ENCODE measurements around the gene GNA15.
"Not testable (repeated sequence)": the region's sequence is repeated elsewhere in the genome, so short reads cannot be mapped to it uniquely, and the experiment has no call there.

The GNA15 gene

DNA sequence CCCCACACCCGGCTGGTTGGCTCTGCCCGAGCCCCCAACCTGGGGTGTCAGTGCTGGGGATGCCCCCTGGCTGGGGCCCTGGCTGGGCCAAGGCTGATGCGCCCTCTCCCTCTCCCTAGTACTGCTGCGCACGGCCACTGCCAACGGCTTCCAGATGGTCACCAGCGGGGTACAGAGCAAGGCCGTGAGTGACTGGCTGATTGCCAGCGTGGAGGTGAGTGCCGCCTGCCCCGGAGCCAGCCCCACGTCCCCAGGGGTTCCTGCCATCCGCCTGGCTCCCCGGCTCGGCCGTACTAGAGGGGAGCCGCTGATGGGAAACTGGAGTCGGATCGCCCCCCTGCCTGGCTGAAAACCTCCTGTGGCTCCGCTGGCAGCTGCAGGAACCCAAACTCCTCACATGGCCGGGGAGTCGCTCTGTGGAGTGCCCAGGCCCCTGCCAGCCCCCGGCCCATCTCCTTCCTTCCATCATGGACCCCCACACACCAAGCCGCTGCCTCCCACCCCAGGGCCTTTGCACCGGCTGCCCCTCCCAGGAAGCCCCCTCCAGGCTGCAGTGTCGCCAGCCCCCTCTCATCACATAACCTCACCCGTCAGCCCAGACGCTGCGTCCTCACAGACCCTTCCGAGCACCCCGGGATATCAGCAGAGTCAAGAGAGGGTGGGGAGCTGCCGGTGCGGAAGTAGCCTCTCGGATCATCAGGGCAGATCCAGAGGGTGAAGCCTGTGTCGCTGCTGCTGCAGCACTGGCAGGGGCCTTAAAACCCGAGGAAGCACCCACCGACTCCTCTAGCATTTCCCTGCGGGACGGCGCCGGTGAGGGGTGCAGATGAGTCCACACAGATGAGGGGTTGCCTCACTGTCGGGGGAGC is 60.5 kb downstream of the GNA15 start:
- no peak overlapping the region for H3K4me3 ChIP-seq (replicated peaks; ENCODE audit: low read depth, low read length)
- DNase-seq (ENCODE audit: low read depth), result no peak
- TF ChIP-seq, protein P1, sequence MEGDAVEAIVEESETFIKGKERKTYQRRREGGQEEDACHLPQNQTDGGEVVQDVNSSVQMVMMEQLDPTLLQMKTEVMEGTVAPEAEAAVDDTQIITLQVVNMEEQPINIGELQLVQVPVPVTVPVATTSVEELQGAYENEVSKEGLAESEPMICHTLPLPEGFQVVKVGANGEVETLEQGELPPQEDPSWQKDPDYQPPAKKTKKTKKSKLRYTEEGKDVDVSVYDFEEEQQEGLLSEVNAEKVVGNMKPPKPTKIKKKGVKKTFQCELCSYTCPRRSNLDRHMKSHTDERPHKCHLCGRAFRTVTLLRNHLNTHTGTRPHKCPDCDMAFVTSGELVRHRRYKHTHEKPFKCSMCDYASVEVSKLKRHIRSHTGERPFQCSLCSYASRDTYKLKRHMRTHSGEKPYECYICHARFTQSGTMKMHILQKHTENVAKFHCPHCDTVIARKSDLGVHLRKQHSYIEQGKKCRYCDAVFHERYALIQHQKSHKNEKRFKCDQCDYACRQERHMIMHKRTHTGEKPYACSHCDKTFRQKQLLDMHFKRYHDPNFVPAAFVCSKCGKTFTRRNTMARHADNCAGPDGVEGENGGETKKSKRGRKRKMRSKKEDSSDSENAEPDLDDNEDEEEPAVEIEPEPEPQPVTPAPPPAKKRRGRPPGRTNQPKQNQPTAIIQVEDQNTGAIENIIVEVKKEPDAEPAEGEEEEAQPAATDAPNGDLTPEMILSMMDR (IDR thresholded peaks at IDR 0.05; ENCODE audit: low read length, missing control alignments), result no peak

DNA sequence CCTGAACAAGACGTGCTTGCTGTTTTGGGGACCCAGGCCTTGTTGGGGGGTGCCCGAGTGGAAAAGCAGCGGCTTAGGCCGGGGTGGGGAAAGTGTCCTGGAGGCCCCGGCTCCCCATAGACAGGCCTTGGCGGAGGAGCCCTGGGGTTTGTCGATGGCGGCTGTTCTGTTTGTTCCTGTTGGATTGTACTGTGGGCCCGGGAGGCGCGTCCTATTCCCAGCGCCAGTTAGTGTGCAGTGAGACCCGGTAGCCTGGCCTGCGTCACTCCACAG is 61.0 kb downstream of the GNA15 start:
- TF ChIP-seq, protein P1 (IDR thresholded peaks at IDR 0.05; ENCODE audit: low read length, missing control alignments), result no peak
- DNase-seq (ENCODE audit: low read depth), result no peak
- H3K4me3 ChIP-seq (replicated peaks; ENCODE audit: low read depth, low read length), result no peak overlapping the region

DNA sequence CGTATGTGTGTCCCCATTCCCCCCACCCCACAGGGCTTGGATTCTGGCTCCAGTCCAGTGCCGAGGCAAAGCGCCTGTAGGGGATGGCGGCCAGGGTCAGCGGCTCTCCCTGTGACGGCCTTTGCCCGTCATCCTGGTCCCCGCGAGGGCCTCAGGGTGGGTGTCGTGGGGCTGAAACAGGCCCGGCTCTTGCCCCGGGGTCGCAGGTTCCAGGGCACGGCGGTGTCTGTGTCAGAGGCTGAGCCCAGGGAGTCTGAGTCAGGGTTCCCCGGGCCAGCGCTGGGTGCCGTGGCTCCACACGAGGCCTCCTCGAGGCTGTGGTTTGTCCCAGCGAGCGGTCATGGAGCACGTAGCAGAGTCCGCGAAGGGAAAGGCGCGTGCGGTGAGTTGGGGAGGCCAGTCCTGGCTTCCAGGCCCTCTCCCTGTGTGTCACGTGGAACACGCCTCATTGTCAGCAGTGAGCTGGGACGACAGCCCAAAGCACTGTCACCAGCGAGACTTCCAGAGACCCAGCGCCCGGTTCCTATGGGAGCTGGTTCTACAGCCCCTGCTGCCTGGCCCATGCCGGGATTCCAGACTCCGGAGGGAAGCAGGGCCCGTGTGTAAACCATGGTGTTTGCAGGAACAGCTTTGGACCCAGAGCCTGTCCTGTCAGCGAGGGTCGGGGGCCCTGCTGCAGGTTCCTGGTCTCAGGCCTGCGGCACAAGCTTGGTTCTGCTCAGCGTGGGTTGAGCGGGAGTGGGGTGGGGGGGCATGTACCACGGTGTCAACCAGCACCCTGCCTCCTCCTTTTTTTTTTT is 63.3 kb downstream of the GNA15 start:
- no peak for DNase-seq (ENCODE audit: low read depth)
- TF ChIP-seq, protein P1 (IDR thresholded peaks at IDR 0.05; ENCODE audit: low read length, missing control alignments), result no peak

DNA sequence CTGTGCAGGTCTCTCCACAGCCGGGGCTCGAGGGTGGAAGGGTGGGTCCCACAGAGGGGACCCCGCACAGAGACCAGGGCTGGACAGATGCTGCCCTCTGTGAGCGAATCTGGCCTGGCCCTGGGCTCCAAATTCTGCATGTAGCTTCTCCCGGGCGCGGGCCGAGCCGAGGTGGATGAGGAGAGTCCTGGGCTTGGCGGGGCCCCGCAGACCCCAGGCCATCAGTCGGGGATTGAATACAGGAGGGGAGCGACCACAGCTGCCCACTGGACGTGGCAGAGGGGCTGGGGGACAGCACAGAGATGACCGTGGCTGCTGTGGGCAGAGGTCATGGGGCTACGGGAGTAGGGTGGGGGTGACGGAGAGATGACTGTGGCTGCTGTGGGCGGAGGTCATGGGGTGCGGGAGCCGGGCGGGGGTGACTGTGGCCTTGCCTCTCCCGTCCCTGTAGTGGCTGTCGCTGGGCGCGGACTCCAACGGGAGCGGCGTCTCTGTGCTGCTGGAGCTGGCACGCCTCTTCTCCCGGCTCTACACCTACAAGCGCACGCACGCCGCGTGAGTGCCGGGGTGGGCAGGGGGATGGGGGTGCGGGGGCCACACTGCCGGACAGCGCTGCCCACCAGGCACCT is 65.4 kb downstream of the GNA15 start:
- TF ChIP-seq, protein P1 (IDR thresholded peaks at IDR 0.05; ENCODE audit: low read length, missing control alignments), result no peak
- H3K4me3 ChIP-seq (replicated peaks; ENCODE audit: low read depth, low read length), result no peak overlapping the region
- no peak for DNase-seq (ENCODE audit: low read depth)

More for the DNA sequence above, 63.3 kb downstream of the GNA15 start:
- H3K4me3 ChIP-seq (replicated peaks; ENCODE audit: low read depth, low read length), result no peak overlapping the region

DNA sequence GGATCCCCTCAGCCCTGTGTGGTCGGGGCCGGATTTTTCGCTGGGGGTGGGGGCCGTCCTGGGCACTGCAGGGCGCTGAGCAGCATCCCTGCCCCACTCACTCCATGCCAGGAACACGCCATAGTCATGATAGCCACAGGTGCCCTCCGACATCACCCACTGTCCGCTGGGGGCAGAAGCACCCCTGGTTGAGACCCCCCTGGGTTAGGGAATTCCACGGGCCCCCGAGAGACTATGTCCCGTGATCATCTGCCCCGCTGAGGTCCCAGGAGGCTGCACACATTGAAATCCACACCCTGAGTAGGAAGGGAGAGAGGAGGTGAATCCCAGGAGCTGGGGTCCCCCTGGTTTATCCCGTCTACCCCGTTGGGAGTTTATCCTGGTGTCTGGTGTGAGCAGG is 66.1 kb downstream of the GNA15 start:
- DNase-seq (ENCODE audit: low read depth), result no peak
- no peak overlapping the region for H3K4me3 ChIP-seq (replicated peaks; ENCODE audit: low read depth, low read length)
- TF ChIP-seq, protein P1 (IDR thresholded peaks at IDR 0.05; ENCODE audit: low read length, missing control alignments), result no peak

DNA sequence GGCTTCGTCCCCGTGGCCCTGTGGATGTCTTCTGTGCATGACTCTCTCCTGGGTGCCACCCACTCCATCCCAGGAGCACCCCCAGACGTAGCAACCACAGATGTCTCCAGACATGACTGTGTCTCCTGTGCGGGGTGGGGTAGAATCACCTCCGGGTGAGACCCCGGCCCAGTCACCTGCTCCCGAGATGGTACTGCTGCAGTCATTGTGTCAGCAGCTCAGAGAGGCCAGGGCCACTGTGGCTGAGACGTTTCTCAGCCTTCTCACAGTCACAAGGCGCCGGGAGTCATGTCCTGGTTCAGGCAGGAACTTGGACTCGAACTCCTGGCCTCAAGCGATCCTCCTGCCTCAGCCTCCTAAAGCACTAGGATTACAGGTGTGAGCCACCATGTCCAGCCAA is 66.5 kb downstream of the GNA15 start:
- TF ChIP-seq, protein P1 (IDR thresholded peaks at IDR 0.05; ENCODE audit: low read length, missing control alignments), result no peak
- DNase-seq (ENCODE audit: low read depth), result no peak
- no peak overlapping the region for H3K4me3 ChIP-seq (replicated peaks; ENCODE audit: low read depth, low read length)

DNA sequence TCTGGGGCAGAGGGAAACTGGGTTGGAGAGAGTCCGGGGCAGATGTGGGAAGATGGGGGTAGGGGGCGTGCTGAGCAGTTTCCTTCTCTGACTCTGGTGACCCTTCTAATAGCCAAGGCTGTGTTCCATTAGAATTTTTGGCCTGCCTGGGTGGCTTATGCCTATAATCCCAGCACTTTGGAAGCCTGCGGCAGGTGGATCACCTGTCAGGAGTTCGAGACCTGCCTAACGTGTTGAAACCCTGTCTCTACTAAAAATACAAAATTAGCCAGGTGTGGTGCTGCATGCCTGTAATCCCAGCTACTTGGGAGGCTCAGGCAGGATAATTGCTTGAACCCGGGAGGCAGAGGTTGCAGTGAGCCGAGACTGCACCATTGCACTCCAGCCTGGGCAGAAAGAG is 67.1 kb downstream of the GNA15 start:
- DNase-seq (ENCODE audit: low read depth); H3K4me3 ChIP-seq (replicated peaks; ENCODE audit: low read depth, low read length): not testable (repeated sequence)

All from fibroblast of pulmonary artery (primary cell).